Measurements from ENCODE around the gene AOC2.
"Not testable (repeated sequence)": the region's sequence is repeated elsewhere in the genome, so short reads cannot be mapped to it uniquely, and the experiment has no call there.

Gene AOC2

GRCh38 chr17:42849451-42850181 is 5.2 kb downstream of the AOC2 start:
- FAIRE-seq = no peak
- DNase-seq (ENCODE audit: insufficient read length) = no peak
- TF ChIP-seq TAF1 (IDR thresholded peaks at IDR 0.05; ENCODE audit: borderline replicate concordance, low read depth, low read length) (no peak), POLR2AphosphoS5 (IDR thresholded peaks at IDR 0.05; ENCODE audit: low read depth, low read length) (no peak), POLR2A (IDR thresholded peaks at IDR 0.05; ENCODE audit: low read depth, low read length) (no peak)

- DNase-seq (ENCODE audit: insufficient read length) (no peak), FAIRE-seq (no peak)
- TF ChIP-seq POLR2AphosphoS5 (IDR thresholded peaks at IDR 0.05; ENCODE audit: low read depth, low read length) (no peak), POLR2A (IDR thresholded peaks at IDR 0.05; ENCODE audit: low read depth, low read length) (no peak), TAF1 (IDR thresholded peaks at IDR 0.05; ENCODE audit: borderline replicate concordance, low read depth, low read length) (no peak)
Measured at GRCh38 chr17:42850954-42851353, 6.6 kb downstream of the AOC2 start, which contains the start of gene AOC3. TSS of gene AOC3 (plus strand) at chr17:42851199. CDS start at chr17:42851344, 145 bp downstream.

GRCh38 chr17:42851371-42852240 is 7.2 kb downstream of the AOC2 start:
- DNase-seq (ENCODE audit: insufficient read length); FAIRE-seq: not testable (repeated sequence)

- TF ChIP-seq POLR2AphosphoS5 (IDR thresholded peaks at IDR 0.05; ENCODE audit: low read depth, low read length) = no peak
- TF ChIP-seq TAF1 (IDR thresholded peaks at IDR 0.05; ENCODE audit: borderline replicate concordance, low read depth, low read length) = no peak
- TF ChIP-seq POLR2A (IDR thresholded peaks at IDR 0.05; ENCODE audit: low read depth, low read length) = no peak
- FAIRE-seq (no peak), DNase-seq (ENCODE audit: insufficient read length) (no peak)
Measured at GRCh38 chr17:42852351-42852750, 8.0 kb downstream of the AOC2 start.

- TF ChIP-seq POLR2AphosphoS5 (IDR thresholded peaks at IDR 0.05; ENCODE audit: low read depth, low read length) = no peak
- no peak for TF ChIP-seq TAF1 (IDR thresholded peaks at IDR 0.05; ENCODE audit: borderline replicate concordance, low read depth, low read length)
- no peak for TF ChIP-seq POLR2A (IDR thresholded peaks at IDR 0.05; ENCODE audit: low read depth, low read length)
- no peak for FAIRE-seq
- no peak for DNase-seq (ENCODE audit: insufficient read length)
Measured at GRCh38 chr17:42853004-42853403, 8.6 kb downstream of the AOC2 start.

GRCh38 chr17:42853597-42853967 is 9.2 kb downstream of the AOC2 start:
- TF ChIP-seq POLR2AphosphoS5 (IDR thresholded peaks at IDR 0.05; ENCODE audit: low read depth, low read length) = no peak
- FAIRE-seq (no peak), DNase-seq (ENCODE audit: insufficient read length) (no peak)

- no peak for FAIRE-seq
- no peak for TF ChIP-seq POLR2AphosphoS5 (IDR thresholded peaks at IDR 0.05; ENCODE audit: low read depth, low read length)
- TF ChIP-seq TAF1 (IDR thresholded peaks at IDR 0.05; ENCODE audit: borderline replicate concordance, low read depth, low read length) = no peak
- no peak for TF ChIP-seq POLR2A (IDR thresholded peaks at IDR 0.05; ENCODE audit: low read depth, low read length)
- no peak for DNase-seq (ENCODE audit: insufficient read length)
Measured at GRCh38 chr17:42853968-42854790, 9.8 kb downstream of the AOC2 start.

- DNase-seq (ENCODE audit: insufficient read length) (no peak), FAIRE-seq (no peak)
- TF ChIP-seq POLR2AphosphoS5 (IDR thresholded peaks at IDR 0.05; ENCODE audit: low read depth, low read length) (no peak), TAF1 (IDR thresholded peaks at IDR 0.05; ENCODE audit: borderline replicate concordance, low read depth, low read length) (no peak), POLR2A (IDR thresholded peaks at IDR 0.05; ENCODE audit: low read depth, low read length) (no peak)
Measured at GRCh38 chr17:42855048-42855596, 10.7 kb downstream of the AOC2 start.

- not testable (repeated sequence) for FAIRE-seq
Measured at GRCh38 chr17:42856093-42856492, 11.7 kb downstream of the AOC2 start.

GRCh38 chr17:42856516-42856915 is 12.1 kb downstream of the AOC2 start:
- not testable (repeated sequence) for FAIRE-seq

More at GRCh38 chr17:42856093-42856492, 11.7 kb downstream of the AOC2 start:
- not testable (repeated sequence) for DNase-seq (ENCODE audit: insufficient read length)

GRCh38 chr17:42857389-42857788 is 13.0 kb downstream of the AOC2 start:
- FAIRE-seq (no peak), DNase-seq (ENCODE audit: insufficient read length) (no peak)
- TF ChIP-seq POLR2A (IDR thresholded peaks at IDR 0.05; ENCODE audit: low read depth, low read length) (no peak), TAF1 (IDR thresholded peaks at IDR 0.05; ENCODE audit: borderline replicate concordance, low read depth, low read length) (no peak), POLR2AphosphoS5 (IDR thresholded peaks at IDR 0.05; ENCODE audit: low read depth, low read length) (no peak)

More at GRCh38 chr17:42856516-42856915, 12.1 kb downstream of the AOC2 start:
- DNase-seq (ENCODE audit: insufficient read length) = not testable (repeated sequence)
